Natural killer cell (primary cell): ENCODE data around the gene PIK3CD. TPM values are rescaled to one million over a fixed set of nuclear protein-coding genes. Genes with fewer than 3 reads are reported as not detected.

ENCODE experiments used
- ATAC-seq, 3 donors: fragments of 150-1000 bp in 2 of 3; fragments of 200-7000 bp in 1 of 3; cut with Tn5 transposase; 1 replicate in 1 of 3; 2 replicates in 2 of 3; pipeline ENCODE4 v1.10.0; 2021; ENCODE audit warnings: mild to moderate bottlenecking in 2 of 3, moderate library complexity in 2 of 3
- DNase-seq, 2 donors: peaks; one replicate each; pipeline versions ENCODE4 v3.0.0 to v3.0.0-alpha.2; 2013 to 2021; ENCODE audit warnings: mixed read lengths in 1 of 2
- H3K27ac ChIP-seq: one replicate; pipeline ENCODE4 v1.5.1; 2013; ENCODE audit warnings: mild to moderate bottlenecking, low read length
- H3K27me3 ChIP-seq: one replicate; pipeline ENCODE4 v1.6.1; 2013; ENCODE audit warnings: low read length; ENCODE audit not compliant: control insufficient read depth, insufficient read depth
- H3K36me3 ChIP-seq: one replicate; pipeline ENCODE4 v1.6.1; 2013; ENCODE audit warnings: low read length; ENCODE audit not compliant: control insufficient read depth, insufficient read depth
- H3K4me1 ChIP-seq: one replicate; pipeline ENCODE4 v1.6.1; 2013; ENCODE audit warnings: low read length; ENCODE audit not compliant: control insufficient read depth, insufficient read depth
- H3K4me3 ChIP-seq: one replicate; pipeline ENCODE4 v1.5.1; 2013; ENCODE audit warnings: low read length
- H3K9me3 ChIP-seq: one replicate; pipeline ENCODE4 v1.6.1; 2013; ENCODE audit warnings: low read length; ENCODE audit not compliant: control insufficient read depth, insufficient read depth
- H3K27ac Mint-ChIP-seq, 2 donors: one replicate each; pipeline ENCODE4 v1.8.0; 2022; ENCODE audit warnings: mild to moderate bottlenecking in 2 of 2, mixed read lengths in 2 of 2, moderate library complexity in 1 of 2
- H3K27me3 Mint-ChIP-seq, 2 donors: one replicate each; pipeline ENCODE4 v1.8.0; 2022; ENCODE audit warnings: low read depth in 2 of 2, mixed read lengths in 2 of 2
- H3K36me3 Mint-ChIP-seq: one replicate; pipeline ENCODE4 v1.8.0; 2022; ENCODE audit warnings: mixed read lengths
- H3K4me1 Mint-ChIP-seq, 2 donors: one replicate each; pipeline ENCODE4 v1.8.0; 2022; ENCODE audit warnings: mixed read lengths in 2 of 2
- H3K4me3 Mint-ChIP-seq: one replicate; pipeline ENCODE4 v1.8.0; 2022; ENCODE audit warnings: mild to moderate bottlenecking, moderate library complexity, mixed read lengths
- H3K9me3 Mint-ChIP-seq, 2 donors: one replicate each; pipeline ENCODE4 v1.8.0; 2022; ENCODE audit warnings: mixed read lengths in 2 of 2
- CTCF ChIP-seq: fragments of 200-600 bp; IDR thresholded peaks from one replicate; pipeline ENCODE4 v1.8.0; 2022; ENCODE audit warnings: antibody characterized with exemption
- WGBS: methylation state at CpG from one replicate; pipeline ENCODE4 v1.1.7; 2013; ENCODE audit warnings: missing lambda C conversion rate; ENCODE audit not compliant: insufficient coverage; 5-methylcytosine and 5-hydroxymethylcytosine counted together
- intact Hi-C: fragments of 100-400 bp; cut with micrococcal nuclease; formaldehyde crosslinking; loops from one replicate; pipeline ENCODE4 v1.14.2; 2022
- total RNA-seq, 4 donors: library from RNA; stranded (reverse); fragments of 120-200 nt in 1 of 4; gene quantifications; one replicate each; pipeline versions ENCODE4 v1.2.3 to v1.2.4, GENCODE V29; 2013 to 2022

The PIK3CD gene
- total RNA-seq, 3 donors from 2014 or later (not counting 1 experiment from before 2014, with no cell fraction given) = 171 to 240 (median 198) TPM

GRCh38 chr1:9609998-9610397 is 41.5 kb upstream of the PIK3CD start:
- 96% methylated on average over 5 of the region's 5 CpGs for WGBS
- no peaks in the 10 kb centered on the region for H3K36me3 Mint-ChIP-seq
- ATAC-seq (no peak), DNase-seq (no peak)
- H3K27ac Mint-ChIP-seq = no peak overlapping the region
- H3K4me1 ChIP-seq = no peaks in the 10 kb centered on the region
- no peak overlapping the region for H3K4me3 Mint-ChIP-seq
- H3K9me3 ChIP-seq = no peaks in the 10 kb centered on the region
- no peaks in the 10 kb centered on the region for H3K9me3 Mint-ChIP-seq
- no peak overlapping the region for H3K4me3 ChIP-seq
- intact Hi-C loops = no loop called here
- H3K4me1 Mint-ChIP-seq = no peaks in the 10 kb centered on the region
- H3K27me3 Mint-ChIP-seq = no peaks in the 10 kb centered on the region
- H3K27me3 ChIP-seq = no peaks in the 10 kb centered on the region
- no peak overlapping the region for H3K27ac ChIP-seq
- peaks cover 7% of the 10 kb centered on the region for H3K36me3 ChIP-seq
- no peak for TF ChIP-seq CTCF

- Mint-ChIP-seq H3K27ac (no peak overlapping the region), H3K36me3 (no peaks in the 10 kb centered on the region), H3K4me1 (no peaks in the 10 kb centered on the region), H3K27me3 (no peaks in the 10 kb centered on the region), H3K9me3 (no peaks in the 10 kb centered on the region), H3K4me3 (no peak overlapping the region)
- peaks cover 4% of the 10 kb centered on the region for H3K4me1 ChIP-seq
- intact Hi-C loops = no loop called here
- no peak overlapping the region for H3K4me3 ChIP-seq
- TF ChIP-seq CTCF = no peak
- no peak overlapping the region for H3K27ac ChIP-seq
- peaks cover 7% of the 10 kb centered on the region for H3K36me3 ChIP-seq
- ATAC-seq (no peak), DNase-seq (no peak)
- WGBS = 95% methylated on average over 25 of the region's 25 CpGs
- no peaks in the 10 kb centered on the region for H3K9me3 ChIP-seq
- no peaks in the 10 kb centered on the region for H3K27me3 ChIP-seq
Measured at GRCh38 chr1:9610548-9610947, 41.0 kb upstream of the PIK3CD start.

- peaks cover 7% of the 10 kb centered on the region for H3K36me3 ChIP-seq
- no peak overlapping the region for H3K27ac ChIP-seq
- no peak overlapping the region for H3K4me3 ChIP-seq
- Mint-ChIP-seq H3K9me3 (no peaks in the 10 kb centered on the region), H3K27ac (no peak overlapping the region), H3K4me3 (no peak overlapping the region), H3K36me3 (no peaks in the 10 kb centered on the region), H3K4me1 (no peaks in the 10 kb centered on the region), H3K27me3 (no peaks in the 10 kb centered on the region)
- no peaks in the 10 kb centered on the region for H3K27me3 ChIP-seq
- peaks cover 7% of the 10 kb centered on the region for H3K4me1 ChIP-seq
- no peaks in the 10 kb centered on the region for H3K9me3 ChIP-seq
- no peak for DNase-seq
- 92% methylated on average over 13 of the region's 13 CpGs for WGBS
- no peak for ATAC-seq
- TF ChIP-seq CTCF = no peak
- intact Hi-C loops = no loop called here
Measured at GRCh38 chr1:9611716-9612115, 39.8 kb upstream of the PIK3CD start.

- DNase-seq (no peak), ATAC-seq (no peak)
- Histone ChIP-seq H3K36me3 (peaks cover 7% of the 10 kb centered on the region), H3K9me3 (no peaks in the 10 kb centered on the region), H3K4me3 (no peak overlapping the region), H3K4me1 (peaks cover 7% of the 10 kb centered on the region), H3K27ac (no peak overlapping the region), H3K27me3 (no peaks in the 10 kb centered on the region)
- Mint-ChIP-seq H3K4me1 (no peaks in the 10 kb centered on the region), H3K27me3 (no peaks in the 10 kb centered on the region), H3K36me3 (no peaks in the 10 kb centered on the region), H3K9me3 (no peaks in the 10 kb centered on the region), H3K27ac (no peak overlapping the region), H3K4me3 (no peak overlapping the region)
- TF ChIP-seq CTCF = no peak
- intact Hi-C loops = no loop called here
- 97% methylated on average over 11 of the region's 11 CpGs for WGBS
Measured at GRCh38 chr1:9612162-9612845, 39.2 kb upstream of the PIK3CD start.
